ENCODE results near the gene TNS3.
A peak's percentile ranks its signal among the peaks of the same experiment; 100 is the strongest.

TNS3 gene

GRCh38 chr7:47233996-47234395, 347.9 kb downstream of the TNS3 start:
- FAIRE-seq (no peak), DNase-seq (ENCODE audit: extremely low spot score, insufficient read length, low read depth) (no peak)

GRCh38 chr7:47232751-47233412, 349.0 kb downstream of the TNS3 start:
- FAIRE-seq (no peak), DNase-seq (ENCODE audit: extremely low spot score, insufficient read length, low read depth) (no peak)

GRCh38 chr7:47231627-47232026, 350.3 kb downstream of the TNS3 start:
- DNase-seq (ENCODE audit: extremely low spot score, insufficient read length, low read depth): no peak
- no peak for FAIRE-seq

DNA sequence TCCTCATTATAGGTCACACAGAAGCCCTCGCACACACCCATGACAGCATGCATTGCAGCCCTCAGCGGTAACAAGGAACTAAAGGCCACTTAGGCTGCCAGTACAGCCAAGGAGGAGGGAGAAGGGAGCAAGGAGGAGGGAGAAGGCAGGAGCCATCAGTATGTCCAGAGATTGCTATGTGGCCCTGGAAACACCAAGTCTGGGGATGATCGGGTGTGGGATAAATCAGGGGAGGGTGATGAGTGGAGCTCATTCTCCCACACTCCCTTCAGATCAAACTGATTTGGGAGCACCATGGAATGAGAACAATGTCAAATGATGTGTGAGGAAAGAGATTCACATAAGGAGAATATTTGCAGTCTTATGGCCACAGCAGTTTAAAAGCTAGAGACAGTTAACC, 350.9 kb downstream of the TNS3 start:
- FAIRE-seq (no peak), DNase-seq (ENCODE audit: extremely low spot score, insufficient read length, low read depth) (no peak)

DNA sequence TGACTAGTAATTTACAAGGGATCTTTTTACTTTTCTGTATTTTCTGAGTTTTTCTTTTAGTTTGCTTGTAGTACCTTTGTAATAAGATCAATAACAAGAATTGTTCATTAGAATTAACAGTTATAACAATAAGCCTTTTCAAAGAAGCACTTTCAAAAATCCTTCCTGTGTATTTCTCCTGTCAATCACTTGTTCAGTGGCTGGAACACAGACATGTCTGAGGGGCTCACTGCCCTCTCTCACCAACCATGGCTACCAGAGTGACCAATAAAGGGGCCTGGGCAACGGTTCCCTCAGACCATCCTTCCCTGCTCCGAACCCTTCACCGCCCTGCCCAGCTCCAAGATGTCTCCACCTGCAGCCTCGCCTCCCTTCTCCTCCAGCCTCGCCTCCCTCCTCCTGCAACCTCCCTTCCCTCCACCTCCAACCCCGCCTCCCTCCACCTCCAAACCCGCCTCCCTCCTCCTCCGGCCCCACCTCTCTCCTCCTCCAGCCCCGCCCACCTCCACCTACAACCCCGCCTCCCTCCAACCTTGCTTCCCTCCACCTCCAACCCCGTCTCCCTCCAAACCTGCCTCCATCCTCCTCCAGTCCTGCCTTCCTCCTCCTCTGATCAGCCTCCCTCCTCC, 353.4 kb downstream of the TNS3 start:
- DNase-seq (ENCODE audit: extremely low spot score, insufficient read length, low read depth) (no peak), FAIRE-seq (no peak)

- FAIRE-seq (peak; percentile 88), DNase-seq (ENCODE audit: extremely low spot score, insufficient read length, low read depth) (peak; percentile 40)
Measured at GRCh38 chr7:47227762-47228177, 354.1 kb downstream of the TNS3 start.

GRCh38 chr7:47226696-47227095, 355.2 kb downstream of the TNS3 start:
- FAIRE-seq (peak; percentile 78), DNase-seq (ENCODE audit: extremely low spot score, insufficient read length, low read depth) (no peak)

DNA sequence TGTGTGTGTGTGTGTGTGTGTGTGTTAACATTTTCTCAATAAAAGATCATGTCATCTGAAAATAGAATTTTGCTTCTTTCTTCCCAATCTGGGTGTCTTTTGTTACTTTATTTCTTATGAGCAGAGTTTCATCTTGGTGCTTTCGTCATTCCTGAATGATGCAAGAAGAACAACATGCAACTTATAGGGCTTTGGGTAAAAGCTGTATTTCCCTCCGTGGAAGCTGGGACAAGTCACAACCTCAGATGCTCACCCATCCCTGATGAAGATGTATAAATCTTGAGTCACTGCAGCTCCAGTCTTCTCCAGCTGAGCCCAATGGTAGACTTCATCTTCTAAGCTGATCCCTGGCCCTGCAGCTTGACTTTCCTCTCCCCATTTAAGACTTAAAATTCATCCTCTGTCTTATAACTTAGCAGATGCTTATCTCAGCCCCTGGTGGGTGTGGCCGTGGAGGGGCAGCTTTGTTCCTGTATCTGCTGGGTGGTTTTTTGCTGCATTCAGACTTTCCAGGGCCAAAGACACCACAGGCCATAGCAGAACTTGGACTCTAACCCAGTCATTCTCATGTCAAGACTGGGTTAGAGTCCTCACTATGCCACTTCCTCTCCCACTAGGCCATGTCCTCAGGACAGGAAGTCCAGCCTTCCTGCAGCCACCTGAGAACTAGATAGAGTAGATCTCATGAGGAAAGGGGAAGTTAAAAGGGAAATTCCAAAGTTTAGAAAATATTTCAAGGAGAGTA, 356.4 kb downstream of the TNS3 start:
- DNase-seq (ENCODE audit: extremely low spot score, insufficient read length, low read depth) (no peak), FAIRE-seq (peak; percentile 80)

Measured in GM18507 (cell line).